Activated CD8-positive, alpha-beta memory T cell treated with anti-CD3 and anti-CD28 coated beads for 4 hours (primary cell): ENCODE measurements around the gene ADAR.

Experiments
- DNase-seq, 2 donors: peaks; one replicate each; pipeline ENCODE4 v3.0.0-alpha.2; 2020; ENCODE audit warnings: low read depth in 2 of 2

ADAR gene

DNA sequence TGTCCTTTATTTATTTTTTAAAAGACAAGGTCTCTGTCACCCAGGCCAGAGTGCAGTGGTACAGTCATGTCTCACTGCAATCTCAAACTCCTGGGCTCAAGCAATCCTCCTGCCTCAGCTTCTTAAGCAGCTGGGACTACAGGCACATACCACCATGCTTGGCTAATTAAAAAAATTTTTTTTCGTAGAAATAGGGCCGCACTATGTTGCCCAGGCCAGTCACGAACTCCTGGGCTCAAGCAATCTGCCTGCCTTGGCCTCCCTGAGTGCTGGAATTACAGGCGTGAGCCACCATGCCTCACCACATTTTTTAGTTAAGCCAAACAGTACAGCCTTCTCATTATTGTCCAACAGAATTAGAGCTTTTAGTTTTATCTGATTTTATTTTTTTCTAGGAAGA, 7.4 kb upstream of the ADAR start:
- no peak for DNase-seq

DNA sequence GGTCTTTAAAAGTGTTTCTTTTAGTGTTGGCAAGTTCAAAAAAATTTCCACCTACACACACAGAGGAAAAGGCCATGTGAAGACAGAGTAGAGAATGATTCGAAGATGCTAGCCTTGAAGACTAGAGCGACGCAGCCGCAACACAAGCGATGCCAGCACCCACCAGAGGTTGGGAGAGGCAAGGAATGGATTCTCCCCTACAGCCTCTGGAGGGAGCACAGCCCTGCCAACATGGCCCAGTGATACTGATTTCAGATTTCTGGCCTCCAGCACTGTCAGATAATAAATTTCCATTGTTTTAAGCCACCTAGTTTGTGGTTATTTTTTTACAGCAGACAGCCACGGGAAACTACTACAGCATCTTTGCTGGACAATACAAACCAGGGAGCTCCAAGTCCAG, 6.9 kb upstream of the ADAR start:
- no peak for DNase-seq

DNA sequence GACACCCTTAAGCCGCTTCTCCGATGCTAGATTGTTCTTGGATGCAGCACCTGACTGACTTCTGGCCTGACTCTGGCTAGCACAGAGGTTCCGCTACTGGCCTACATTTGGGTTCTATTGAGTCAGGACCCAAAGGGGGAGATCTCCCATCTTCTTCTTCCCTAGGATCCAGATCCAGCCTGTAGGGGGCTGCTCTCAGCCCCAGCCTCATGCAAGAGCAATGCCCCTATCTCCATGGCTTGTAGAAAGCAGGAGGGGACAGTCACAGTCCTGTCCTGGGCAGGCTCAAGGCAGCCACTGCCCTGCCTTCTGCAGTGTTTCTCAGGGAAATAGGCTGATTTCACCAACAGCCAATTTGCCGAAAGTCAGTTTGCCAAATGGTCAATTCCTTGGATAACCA, 6.3 kb upstream of the ADAR start:
- DNase-seq = no peak

DNA sequence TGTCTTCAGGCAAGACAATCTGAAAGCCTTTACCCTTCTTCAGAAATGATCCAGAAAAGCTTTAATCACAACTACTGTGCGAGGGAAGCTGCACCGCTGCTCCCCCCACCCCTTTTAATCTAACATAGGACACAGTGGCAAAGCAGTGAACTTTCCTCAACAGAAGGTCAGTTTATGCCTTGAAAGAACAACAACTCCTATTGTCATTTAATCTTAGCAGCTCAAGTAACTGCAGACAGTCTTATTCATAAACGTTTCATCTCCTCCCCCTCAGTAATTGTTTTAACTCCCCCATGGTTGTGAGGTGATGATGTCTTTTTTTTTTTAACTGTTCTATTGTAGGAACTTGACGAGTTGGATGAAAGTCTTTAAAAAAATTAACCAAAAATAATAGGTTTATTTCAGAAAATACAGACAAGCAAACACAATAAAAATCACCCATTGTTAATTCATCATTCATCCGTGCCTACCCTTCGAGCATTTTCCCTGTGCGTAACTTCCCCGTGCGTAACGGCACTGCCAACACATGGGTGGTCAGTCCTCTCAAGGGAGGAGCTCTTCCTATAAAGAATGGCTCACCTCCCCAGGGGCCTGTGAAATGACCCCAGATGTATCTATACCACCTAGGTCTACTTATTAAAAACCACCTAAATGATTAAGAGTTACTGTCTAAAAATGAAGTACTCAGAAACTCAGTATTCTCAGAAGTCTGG, 3.3 kb upstream of the ADAR start:
- no peak for DNase-seq

DNA sequence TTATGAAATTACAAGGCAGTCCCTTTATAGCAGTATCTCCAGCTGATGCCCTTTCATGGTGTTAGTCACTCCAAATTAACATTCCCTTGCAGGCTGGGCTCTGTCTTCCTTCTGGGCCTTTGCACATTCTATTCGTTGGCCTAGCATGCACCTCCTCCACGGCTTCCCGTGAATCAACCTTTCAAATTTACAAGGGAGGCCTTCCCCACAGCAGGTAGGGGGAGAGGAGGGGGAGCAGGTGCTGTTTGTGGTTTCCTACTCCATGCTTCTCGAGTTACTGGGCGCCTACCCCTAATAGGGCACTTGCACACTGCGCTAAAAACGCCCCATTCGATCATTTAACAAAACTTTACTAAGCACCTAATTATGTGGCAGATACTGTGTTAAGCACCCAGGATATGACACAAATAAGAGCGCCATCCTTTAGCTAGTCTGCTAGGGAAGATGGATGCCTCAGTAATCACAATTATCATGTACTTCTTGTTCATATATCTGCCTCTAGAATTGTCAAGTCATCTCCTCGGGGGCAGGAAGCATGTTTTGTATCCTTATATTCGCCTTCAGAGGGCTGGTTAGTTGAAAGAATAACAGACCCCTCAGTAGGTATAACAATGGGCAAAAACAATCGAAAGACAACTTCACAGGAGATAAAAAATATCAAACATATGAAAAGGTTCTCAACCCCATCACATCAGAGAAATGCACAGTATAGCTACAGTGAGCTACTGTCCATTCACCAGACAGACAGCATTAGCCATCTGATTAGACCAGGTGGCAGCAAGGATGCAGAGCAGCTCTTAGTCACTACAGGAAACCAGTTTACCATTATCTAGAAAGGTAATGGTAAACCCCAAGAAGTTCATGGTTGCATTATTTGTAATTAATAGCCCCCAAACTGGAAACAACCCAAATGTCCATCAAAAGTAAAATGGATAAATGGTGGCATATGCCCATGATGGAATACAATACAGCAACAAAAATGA, 1.7 kb upstream of the ADAR start:
- DNase-seq = no peak

DNA sequence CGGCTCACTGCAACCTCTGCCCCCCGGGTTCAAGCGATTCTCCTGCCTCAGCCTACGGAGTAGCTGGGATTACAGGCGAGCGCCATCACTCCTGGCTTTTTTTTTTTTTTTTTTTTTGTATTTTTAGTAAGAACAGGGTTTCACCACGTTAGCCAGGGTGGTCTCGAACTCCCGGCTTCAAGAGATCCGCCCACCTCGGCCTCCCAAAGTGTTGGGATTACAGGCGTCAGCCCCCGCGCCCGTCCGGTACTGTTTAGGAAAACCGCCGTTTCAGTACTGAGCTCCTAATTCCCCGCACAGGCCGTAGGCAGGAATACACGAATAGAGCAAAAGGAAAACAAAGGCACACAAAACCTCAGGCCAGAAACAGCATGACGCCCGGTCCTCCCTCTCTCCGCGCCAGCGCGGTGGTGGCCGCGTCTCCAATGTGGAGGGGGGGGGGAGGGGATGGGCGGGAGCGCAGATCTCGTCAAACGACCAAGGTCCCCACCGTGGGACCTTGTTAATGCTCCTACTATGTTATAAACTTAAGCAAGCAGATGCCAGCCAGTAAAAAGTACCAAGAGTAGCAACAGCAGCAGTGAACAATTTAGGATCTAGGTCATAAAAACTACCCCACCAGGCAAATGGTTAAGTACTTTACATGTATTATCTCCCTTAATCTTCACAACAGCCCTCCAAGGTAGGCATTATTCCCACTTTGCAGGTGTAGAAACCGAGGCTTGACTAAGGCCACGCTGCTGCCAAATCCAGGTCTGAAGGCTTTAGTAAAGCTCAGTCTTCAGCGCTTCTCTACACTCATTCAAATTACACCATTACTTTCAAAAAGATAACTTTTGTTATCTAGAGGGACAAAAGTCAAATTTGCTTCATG, 648 bp upstream of the ADAR start:
- DNase-seq = no peak

DNA sequence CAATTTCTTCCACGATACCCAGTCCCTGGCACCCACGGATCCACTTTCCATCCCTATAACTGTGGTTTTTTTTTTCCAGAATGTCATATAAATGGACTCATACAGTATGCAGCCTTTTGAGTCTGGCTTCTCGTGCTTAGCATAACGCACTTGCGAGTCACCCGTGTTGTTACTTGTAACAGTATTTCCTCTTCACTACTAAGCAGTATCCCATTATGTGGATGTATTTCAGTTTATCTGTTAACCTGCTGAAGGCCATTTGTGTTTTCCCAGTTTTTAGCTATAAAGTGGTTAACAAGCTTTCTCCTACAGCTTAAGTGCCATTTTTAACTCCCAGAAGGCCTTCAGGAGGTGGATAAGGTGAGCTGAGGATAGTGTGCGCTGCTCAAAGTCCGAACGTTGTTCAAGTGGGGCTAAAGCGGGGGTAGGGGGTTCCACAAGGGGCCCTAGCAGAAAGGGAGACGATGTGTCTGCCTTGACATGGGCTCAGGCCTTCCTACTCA, 829 bp downstream of the ADAR start:
- no peak for DNase-seq

DNA sequence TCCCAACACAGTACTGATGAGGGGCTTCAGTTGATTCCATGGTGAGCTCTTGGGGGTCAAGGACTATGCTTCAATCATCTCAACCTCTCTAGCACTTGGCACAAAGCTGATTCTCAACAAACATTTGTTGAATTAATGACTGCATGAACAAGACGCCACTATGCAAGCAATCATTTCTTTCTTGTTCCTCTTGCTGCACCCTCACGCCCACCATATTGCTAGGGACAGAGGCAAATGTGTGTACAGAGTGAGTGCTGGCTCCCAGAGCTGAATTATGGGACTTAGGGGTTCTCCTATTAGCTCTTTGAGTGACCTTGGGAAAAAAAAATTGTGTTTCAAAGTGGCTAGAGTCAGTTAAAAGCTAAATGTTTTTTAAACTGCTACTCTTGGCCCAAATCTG, 2.5 kb downstream of the ADAR start:
- no peak for DNase-seq

DNA sequence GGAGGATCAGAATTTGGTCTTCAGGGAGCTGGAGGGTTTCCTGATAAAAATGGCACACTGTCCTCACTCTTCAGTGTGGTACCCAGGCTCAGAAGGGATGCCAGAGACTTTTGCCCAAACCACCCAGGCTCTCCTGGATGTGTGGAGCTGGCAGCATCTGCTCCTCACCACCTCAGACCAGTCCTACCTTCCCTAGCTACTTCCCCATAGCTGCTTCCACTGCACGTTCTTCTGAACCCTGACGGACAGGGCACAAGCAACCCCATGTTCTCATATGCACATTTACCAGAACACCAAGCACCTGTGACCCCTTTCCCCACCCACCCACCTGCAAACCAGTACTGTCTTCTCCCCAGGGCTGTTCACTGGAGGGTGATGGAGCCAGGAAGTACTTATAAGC, 4.7 kb downstream of the ADAR start:
- no peak for DNase-seq

DNA sequence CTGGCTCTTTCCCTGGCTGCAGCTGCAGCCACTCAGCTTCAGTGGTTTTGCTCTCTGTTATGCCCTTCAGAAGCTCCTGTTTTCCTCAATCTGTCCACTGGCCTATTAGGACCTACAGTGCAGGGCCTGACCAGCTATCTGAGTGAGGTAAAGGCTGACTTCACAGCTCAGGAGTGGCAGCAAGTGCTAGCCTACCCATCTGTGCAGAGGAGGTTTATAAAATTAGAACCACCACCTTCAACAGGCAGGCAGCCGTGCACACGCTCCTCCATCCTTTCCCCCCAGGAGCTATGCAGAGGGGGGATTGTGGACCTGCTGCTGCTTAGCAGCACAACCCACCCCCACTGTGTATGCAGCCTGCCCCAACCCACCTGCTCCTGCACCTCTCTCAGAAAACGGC, 8.3 kb downstream of the ADAR start:
- DNase-seq = no peak

DNA sequence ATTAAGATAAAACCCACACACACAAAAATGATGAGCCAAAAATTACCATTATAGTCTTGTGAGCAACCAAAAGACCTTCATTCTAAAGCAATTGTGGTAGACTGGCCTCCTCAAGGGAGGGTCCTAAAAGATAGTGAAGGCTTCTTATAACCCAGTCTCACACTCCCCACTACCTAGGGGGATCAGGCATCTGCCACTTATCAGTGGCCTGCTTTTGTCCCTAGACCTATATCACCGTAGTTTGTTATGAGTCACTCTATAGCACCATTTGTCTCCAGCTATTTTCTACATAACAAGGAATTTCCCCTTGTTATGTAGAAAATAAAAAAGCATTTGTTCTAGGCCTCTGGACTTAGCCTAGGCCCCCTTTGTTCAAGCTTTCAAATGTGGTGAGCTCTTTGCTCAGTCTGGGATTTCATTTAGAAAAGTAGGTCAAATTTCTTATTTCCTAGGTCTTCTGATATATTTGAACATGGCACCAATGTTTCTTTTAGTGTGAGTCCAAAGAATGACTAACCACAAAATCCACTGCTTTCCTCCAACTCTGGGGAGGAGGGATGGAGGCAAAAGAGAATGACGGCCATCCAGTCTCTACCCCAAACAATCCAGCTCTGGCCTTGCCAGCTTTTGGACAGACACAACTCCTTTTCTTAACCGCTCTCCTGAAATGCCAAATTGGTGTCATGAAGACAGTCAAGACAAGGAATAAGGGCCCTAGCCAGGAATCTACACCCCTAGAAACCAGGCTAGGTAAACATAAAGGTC, 8.9 kb downstream of the ADAR start:
- DNase-seq = no peak

DNA sequence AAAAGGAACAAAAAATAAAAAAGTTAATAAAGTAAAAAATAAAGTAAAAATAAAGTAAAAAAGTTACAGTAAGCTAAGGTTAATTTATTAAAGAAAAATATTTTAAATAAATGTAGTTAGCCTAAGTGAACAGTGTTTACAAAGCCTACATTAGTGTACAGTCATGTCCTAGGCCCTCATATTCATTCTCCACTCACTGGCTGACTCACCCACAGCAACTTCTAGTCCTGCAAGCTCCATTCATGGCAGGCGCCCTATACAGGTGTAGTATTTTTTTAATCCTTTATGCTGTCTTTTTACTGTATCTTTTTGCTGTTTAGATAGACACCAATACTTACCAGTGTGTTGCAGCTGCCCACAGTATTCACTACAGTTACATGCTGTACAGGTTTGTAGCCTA, 12.4 kb downstream of the ADAR start:
- DNase-seq = no peak

DNA sequence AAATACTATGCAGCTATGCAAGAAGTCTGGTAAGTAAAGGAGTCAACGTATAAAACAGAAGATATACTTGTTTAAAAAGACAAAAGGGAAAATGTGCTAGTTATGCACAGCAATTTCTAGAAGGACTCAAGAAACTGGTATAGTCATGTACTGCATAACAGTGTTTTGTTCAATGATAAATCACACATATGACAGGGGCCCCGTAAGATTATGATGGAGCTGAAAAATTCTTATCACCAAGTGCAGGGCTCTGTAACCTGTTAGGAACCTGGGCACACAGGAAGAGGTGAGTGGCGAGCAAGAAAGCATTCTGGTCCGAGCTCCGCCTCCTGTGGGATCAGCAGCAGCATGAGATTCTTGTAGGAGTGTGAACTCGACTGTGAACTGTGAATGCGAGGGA, 13.2 kb downstream of the ADAR start:
- DNase-seq = no peak

DNA sequence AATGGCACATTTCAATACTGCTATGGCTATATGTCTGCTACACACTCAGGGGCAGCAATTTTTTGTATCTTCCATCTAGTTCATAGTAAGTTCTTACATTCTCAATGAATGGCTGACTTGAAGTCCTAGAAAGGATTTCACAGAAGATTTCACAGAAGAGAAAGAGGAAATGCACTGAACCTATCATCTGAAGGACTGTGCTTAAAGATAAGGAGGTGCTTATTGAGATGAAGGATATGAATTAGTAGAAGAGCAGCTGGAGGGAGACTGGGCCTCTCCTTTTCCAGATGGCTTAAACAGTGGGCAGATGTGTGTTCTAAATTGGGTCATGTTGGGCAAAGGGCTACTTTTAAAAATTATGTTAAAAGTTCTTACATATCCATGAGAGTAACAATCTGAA, 14.6 kb downstream of the ADAR start:
- no peak for DNase-seq

DNA sequence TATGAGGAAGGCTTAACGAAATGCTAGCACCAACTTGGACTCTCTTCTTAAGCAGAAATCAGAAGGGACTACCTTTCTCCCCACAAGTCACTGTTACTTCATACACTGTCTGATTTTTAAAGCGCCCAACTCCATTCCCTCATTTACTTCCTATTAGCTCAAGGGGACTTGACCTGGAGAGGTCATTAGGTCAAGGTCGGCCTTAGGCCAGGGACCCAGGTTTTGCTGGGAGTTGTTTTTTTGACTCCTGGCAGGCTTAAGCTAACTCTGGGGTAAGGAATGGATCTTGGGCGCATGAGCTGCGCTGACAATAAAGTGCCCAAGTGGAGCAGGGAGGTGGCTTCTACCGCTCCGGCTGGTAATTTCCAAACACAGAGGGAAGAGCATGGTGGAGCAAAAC, 16.8 kb downstream of the ADAR start:
- DNase-seq = no peak

DNA sequence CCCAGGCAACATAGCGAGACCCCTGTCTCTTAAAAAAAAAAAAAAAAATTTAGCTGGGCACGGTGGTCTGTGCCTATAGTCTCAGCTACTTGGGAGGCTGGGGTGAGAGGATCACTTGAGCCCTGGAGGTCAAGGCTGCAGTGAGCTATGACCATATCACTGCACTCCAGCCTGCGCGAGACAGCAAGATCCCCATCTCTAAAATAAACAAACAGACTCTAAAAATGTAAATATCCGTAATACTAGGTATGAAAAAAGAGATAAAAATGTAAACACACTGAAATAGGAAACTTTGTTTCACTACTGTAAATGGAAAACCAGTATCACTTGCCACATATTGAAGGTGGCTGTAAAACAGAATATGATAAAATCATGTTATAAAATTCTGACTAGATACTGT, 17.2 kb downstream of the ADAR start:
- no peak for DNase-seq

DNA sequence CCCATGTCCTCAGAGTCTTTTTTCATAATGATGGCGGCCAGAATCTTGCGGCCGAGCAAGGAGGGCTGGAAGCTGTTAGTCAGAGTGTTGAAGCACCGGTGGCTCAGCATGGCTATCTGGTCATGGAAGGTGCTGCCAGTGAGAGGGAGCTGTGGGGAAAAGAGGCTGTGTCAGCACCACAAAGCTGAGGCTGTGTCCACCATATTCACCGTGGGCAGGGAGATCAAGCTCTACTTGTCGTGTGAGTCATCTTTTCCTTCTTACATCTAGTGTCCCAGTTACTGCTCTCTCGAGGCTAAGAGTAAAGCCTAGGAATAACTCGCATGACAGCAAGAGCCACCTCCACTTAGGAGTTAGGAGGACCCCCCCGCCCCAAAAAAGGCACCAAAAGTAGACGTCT, 18.2 kb downstream of the ADAR start:
- no peak for DNase-seq

DNA sequence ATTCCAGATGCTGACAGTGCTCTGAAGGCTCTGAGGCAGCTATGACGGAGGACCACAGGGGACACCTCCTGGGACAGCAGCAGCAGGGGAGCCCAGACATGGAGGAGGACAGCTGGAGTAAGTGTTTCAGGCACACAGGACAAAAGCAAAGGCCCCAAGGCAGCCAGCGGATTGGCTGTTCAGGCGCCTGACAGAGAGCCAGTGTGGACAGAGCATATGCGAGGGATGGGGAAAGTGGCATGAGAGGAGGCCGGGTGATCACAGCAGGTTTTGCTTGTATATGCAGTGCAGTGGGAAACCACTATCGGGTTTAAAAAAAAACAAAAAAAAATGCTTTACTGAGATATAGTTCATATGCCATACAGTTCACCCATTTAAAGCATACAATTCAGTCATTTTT, 21.3 kb downstream of the ADAR start:
- DNase-seq = no peak

DNA sequence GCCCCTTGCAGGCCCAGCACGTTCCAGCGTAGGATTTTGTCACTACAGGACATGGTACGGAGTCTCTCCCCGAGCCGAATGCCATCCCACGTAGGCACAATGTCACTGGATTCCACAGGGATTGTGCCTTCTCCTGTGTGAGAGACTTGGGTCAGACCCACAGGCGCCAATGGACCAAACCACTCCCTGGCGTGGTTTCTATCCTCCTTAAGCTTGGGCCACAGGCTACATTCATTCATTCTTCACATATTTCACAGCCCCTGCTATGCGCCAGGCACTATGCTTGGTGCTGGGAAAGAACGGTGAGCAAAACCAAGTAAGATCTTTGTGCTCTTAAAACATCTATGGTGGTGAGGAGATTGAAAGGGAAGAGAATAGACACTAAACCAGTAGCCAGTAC, 21.8 kb downstream of the ADAR start:
- no peak for DNase-seq

DNA sequence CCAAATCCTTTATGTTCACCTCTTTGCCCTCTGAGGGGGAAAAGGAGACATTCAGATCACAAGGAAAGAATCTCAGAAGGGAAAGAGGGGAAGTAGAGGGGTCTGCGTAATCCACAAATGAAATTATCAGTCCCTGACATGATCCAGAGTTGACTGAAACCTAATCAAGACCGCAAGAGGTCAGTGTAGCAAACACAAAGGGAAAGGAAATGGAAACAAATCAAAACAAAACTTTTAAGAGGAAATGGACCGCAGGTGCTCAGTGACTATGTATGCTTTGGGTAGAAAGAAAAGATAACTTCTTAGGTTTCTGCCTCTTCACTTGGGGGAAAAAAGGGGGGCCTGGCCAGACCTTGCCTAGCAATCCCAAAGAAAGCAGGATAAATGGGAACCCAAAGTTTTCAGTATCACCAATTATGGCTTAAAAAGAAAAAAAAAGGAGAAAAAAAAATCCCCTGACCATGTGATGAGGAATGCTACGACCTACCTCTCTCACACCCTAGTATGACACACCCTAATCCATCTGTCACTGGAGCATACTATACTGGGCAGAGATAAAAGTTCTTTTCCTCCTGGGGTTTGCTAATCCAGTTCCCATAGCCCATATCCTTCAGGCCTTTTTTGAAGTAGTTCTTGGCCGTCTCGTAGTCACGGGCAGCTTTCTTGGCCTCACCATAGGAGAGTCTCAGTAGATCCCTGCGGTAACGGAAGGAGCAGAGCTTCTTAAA, 23.6 kb downstream of the ADAR start:
- no peak for DNase-seq

DNA sequence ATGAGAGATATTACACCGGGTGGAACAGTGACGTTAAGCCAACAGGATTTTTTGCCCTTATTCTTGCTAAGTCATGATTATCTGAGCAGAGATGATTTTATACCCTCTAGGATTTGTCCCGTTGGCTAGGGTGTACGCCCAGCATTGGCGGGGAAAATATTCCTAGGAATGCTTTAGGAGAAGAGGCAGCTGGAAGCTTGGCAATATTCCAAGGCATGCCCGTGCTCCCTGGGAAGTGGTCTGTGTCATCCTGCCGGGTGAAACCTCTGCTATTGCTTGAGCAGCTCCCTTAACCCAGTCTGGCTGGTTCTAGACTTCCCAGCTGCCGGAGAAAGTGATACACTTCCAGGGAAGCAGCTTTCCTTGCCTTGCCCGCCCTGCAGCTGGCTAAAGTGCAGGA, 24.2 kb downstream of the ADAR start:
- DNase-seq = no peak
